Sigmoid colon (tissue), 7 donors: ENCODE results near the gene NHSL2. TPM values are rescaled to one million over a fixed set of nuclear protein-coding genes. Genes with fewer than 3 reads are reported as not detected.
A peak's percentile ranks its signal among the peaks of the same experiment; 100 is the strongest.

Experiments used
- DNase-seq: peaks from one replicate; pipeline ENCODE4 v3.0.0-alpha.2; 2019
- H3K27ac ChIP-seq, 4 donors: fragments of 200-600 bp; sonication (generic); one replicate each; pipeline ENCODE4 v1.5.1; 2016 to 2019; ENCODE audit warnings: mild to moderate bottlenecking in 1 of 4
- H3K27me3 ChIP-seq, 3 donors: fragments of 200-600 bp; sonication (generic); one replicate each; pipeline ENCODE4 v1.5.1; 2019; ENCODE audit warnings: mild to moderate bottlenecking in 1 of 3
- H3K36me3 ChIP-seq, 4 donors: fragments of 200-600 bp; sonication (generic); one replicate each; pipeline ENCODE4 v1.5.1; 2016 to 2019
- H3K4me1 ChIP-seq, 4 donors: fragments of 200-600 bp; sonication (generic); one replicate each; pipeline ENCODE4 v1.5.1; 2017 to 2019
- H3K4me3 ChIP-seq, 4 donors: fragments of 200-600 bp; sonication (generic); one replicate each; pipeline ENCODE4 v1.5.1; 2017 to 2019; ENCODE audit warnings: mild to moderate bottlenecking in 2 of 4, moderate library complexity in 1 of 4
- H3K9me3 ChIP-seq, 4 donors: fragments of 200-600 bp in 3 of 4; sonication (generic) in 3 of 4; one replicate each; pipeline versions ENCODE4 v1.5.1 to v1.6.1; 2013 to 2019
- CTCF ChIP-seq, 4 experiments: fragments of 450-650 bp in 3 of 4; fragments of 200-600 bp in 1 of 4; IDR thresholded peaks; one replicate each; pipeline ENCODE4 v1.5.1; 2016 to 2019; ENCODE audit warnings: antibody characterized with exemption in 4 of 4, mild to moderate bottlenecking in 3 of 4, moderate library complexity in 2 of 4
- EP300 ChIP-seq, 4 donors: sonication (generic); formaldehyde crosslinking; IDR thresholded peaks; one replicate each; pipeline ENCODE4 v1.6.1; 2017; ENCODE audit warnings: antibody characterized with exemption in 4 of 4
- POLR2A ChIP-seq, 2 donors: fragments of 450-650 bp; IDR thresholded peaks; one replicate each; pipeline ENCODE4 v1.6.1; 2016; ENCODE audit warnings: antibody characterized with exemption in 2 of 2, mild to moderate bottlenecking in 2 of 2, moderate library complexity in 2 of 2
- POLR2AphosphoS5 ChIP-seq, 4 donors: sonication (generic); formaldehyde crosslinking; IDR thresholded peaks; one replicate each; pipeline ENCODE4 v1.6.1; 2017; ENCODE audit warnings: antibody characterized with exemption in 4 of 4
- WGBS, 2 donors: extraction: QIAGEN DNeasy Blood & Tissue Kit; methylation state at CpG; one replicate each; pipeline ENCODE4 v1.1.7; 2013; 5-methylcytosine and 5-hydroxymethylcytosine counted together
- intact Hi-C: fragments of 100-400 bp; cut with DNase I; formaldehyde crosslinking; loops from one replicate; pipeline ENCODE4 v1.15.1; 2023
- polyA plus RNA-seq, 3 donors: library from polyadenylated mRNA; stranded (reverse); fragments of 200-250 nt; gene quantifications; one replicate each; pipeline ENCODE4 v1.2.3, GENCODE V29; 2013
- total RNA-seq, 4 donors: library from RNA; depleted of rRNA; stranded (reverse); fragments of >200 nt; gene quantifications; one replicate each; pipeline ENCODE4 v1.1.0, GENCODE V29; 2016
- donor health status: healthy with polysubstance abuse.
- donor health status: Bipolar disorder and iron deficiency.
- donor health status: healthy.

NHSL2 gene
- total and polyA plus RNA-seq, 7 donors: under 0.01 to 21.3 (median 8.1) TPM

GRCh38 chrX:72069350-72070160 lies 158.9 kb downstream of the NHSL2 start:
- intact Hi-C loops: loop anchor here (5.0 kb wide), 1 partner anchor 53 kb away; no protein-coding TSS in a partner anchor
- Histone ChIP-seq H3K36me3 (no peaks in the 10 kb centered on the region), H3K27ac (peak overlapping the region; percentile 42 to 79 (median 70)), H3K4me1 (peaks cover 0 to 38% (median 17%) of the 10 kb centered on the region in 4 donors), H3K4me3 (peak overlapping the region in 3 of 4 donors; percentile 29 to 32 (median 29)), H3K9me3 (no peaks in the 10 kb centered on the region), H3K27me3 (no peaks in the 10 kb centered on the region)
- peak; percentile 74 for DNase-seq
- 20 to 29% methylated on average over 16 of the region's 16 CpGs for WGBS, 2 donors
- TF ChIP-seq EP300 (IDR thresholded peaks at IDR 0.05): no peak
- peak in 2 of 4 donors; percentile 38 to 51 for TF ChIP-seq POLR2AphosphoS5 (IDR thresholded peaks at IDR 0.05)

GRCh38 chrX:72071213-72071612 lies 160.6 kb downstream of the NHSL2 start:
- H3K4me3 ChIP-seq: no peak overlapping the region
- 34 to 45% methylated on average over 2 of the region's 2 CpGs for WGBS, 2 donors
- H3K27ac ChIP-seq: peak overlapping the region in 2 of 4 donors; percentile 27 to 72
- intact Hi-C loops: no loop called here
- no peaks in the 10 kb centered on the region for H3K9me3 ChIP-seq
- TF ChIP-seq POLR2AphosphoS5 (IDR thresholded peaks at IDR 0.05) (no peak), CTCF (IDR thresholded peaks at IDR 0.05) (no peak), EP300 (IDR thresholded peaks at IDR 0.05) (no peak), POLR2A (IDR thresholded peaks at IDR 0.05) (no peak)
- no peaks in the 10 kb centered on the region for H3K36me3 ChIP-seq
- H3K27me3 ChIP-seq: no peaks in the 10 kb centered on the region
- no peak for DNase-seq
- peaks cover 0 to 38% (median 17%) of the 10 kb centered on the region in 4 donors for H3K4me1 ChIP-seq

GRCh38 chrX:72073633-72074032 lies 163.0 kb downstream of the NHSL2 start:
- Histone ChIP-seq H3K27me3 (no peaks in the 10 kb centered on the region), H3K36me3 (no peaks in the 10 kb centered on the region), H3K4me3 (no peak overlapping the region), H3K27ac (no peak overlapping the region), H3K9me3 (no peaks in the 10 kb centered on the region), H3K4me1 (peaks cover 0 to 33% (median 12%) of the 10 kb centered on the region in 4 donors)
- TF ChIP-seq EP300 (IDR thresholded peaks at IDR 0.05) (no peak), CTCF (IDR thresholded peaks at IDR 0.05) (no peak)
- intact Hi-C loops: no loop called here
- DNase-seq: no peak
- WGBS, 2 donors: 88 to 95% methylated on average over 1 of the region's 1 CpG

GRCh38 chrX:72078411-72078810 lies 167.8 kb downstream of the NHSL2 start:
- 53 to 69% methylated on average over 4 of the region's 4 CpGs for WGBS, 2 donors
- intact Hi-C loops: loop anchor here (5.0 kb wide), 1 partner anchor 34 kb away; no protein-coding TSS in a partner anchor
- peaks cover 0 to 27% (median 0%) of the 10 kb centered on the region in 4 donors for H3K4me1 ChIP-seq
- no peak for TF ChIP-seq EP300 (IDR thresholded peaks at IDR 0.05)
- no peak for TF ChIP-seq CTCF (IDR thresholded peaks at IDR 0.05)
- no peak for TF ChIP-seq POLR2AphosphoS5 (IDR thresholded peaks at IDR 0.05)
- no peak for TF ChIP-seq POLR2A (IDR thresholded peaks at IDR 0.05)
- H3K4me3 ChIP-seq: no peak overlapping the region
- no peaks in the 10 kb centered on the region for H3K9me3 ChIP-seq
- H3K36me3 ChIP-seq: no peaks in the 10 kb centered on the region
- H3K27ac ChIP-seq: no peak overlapping the region
- no peaks in the 10 kb centered on the region for H3K27me3 ChIP-seq
- no peak for DNase-seq

- Histone ChIP-seq H3K4me1 (peaks cover 0 to 27% (median 4%) of the 10 kb centered on the region in 4 donors), H3K27ac (peak overlapping the region in 3 of 4 donors; percentile 17 to 58 (median 27)), H3K36me3 (no peaks in the 10 kb centered on the region), H3K4me3 (no peak overlapping the region), H3K27me3 (no peaks in the 10 kb centered on the region), H3K9me3 (no peaks in the 10 kb centered on the region)
- intact Hi-C loops: loop anchor here (5.0 kb wide), 1 partner anchor 33 kb away; no protein-coding TSS in a partner anchor
- 72 to 86% methylated on average over 12 of the region's 12 CpGs for WGBS, 2 donors
- no peak for DNase-seq
- TF ChIP-seq POLR2AphosphoS5 (IDR thresholded peaks at IDR 0.05) (peak in 1 of 4 donors; percentile 19), CTCF (IDR thresholded peaks at IDR 0.05) (no peak), EP300 (IDR thresholded peaks at IDR 0.05) (no peak), POLR2A (IDR thresholded peaks at IDR 0.05) (no peak)
Measured at GRCh38 chrX:72079607-72080006, 169.0 kb downstream of the NHSL2 start.
